Activated CD8-positive, alpha-beta T cell treated with anti-CD3 and anti-CD28 coated beads for 36 hours (primary cell): Measurements from ENCODE around the gene GADD45B. TPM values are rescaled to one million over a fixed set of nuclear protein-coding genes. Genes with fewer than 3 reads are reported as not detected.

ENCODE experiments used
- ATAC-seq: fragments of 200-7000 bp; cut with Tn5 transposase; one replicate; pipeline ENCODE4 v1.10.0; 2021; ENCODE audit warnings: mild to moderate bottlenecking, moderate library complexity
- CTCF ChIA-PET: fragments of 350-600 bp; sonication (Branson Sonifier 250); formaldehyde crosslinking; loops from one replicate; lab custom pipeline; 2021; ENCODE audit warnings: antibody characterized with exemption; lab: Charles Lee
- POLR2A ChIA-PET: fragments of 350-600 bp; sonication (Branson Sonifier 250); formaldehyde crosslinking; loops from one replicate; lab custom pipeline; 2021; ENCODE audit warnings: antibody characterized with exemption; lab: Charles Lee
- DNase-seq: peaks from one replicate; pipeline ENCODE4 v3.0.0-alpha.2; 2020
- H3K27ac Mint-ChIP-seq: one replicate; pipeline ENCODE4 v1.8.0; 2021; ENCODE audit warnings: mild to moderate bottlenecking, mixed read lengths
- H3K27me3 Mint-ChIP-seq: one replicate; pipeline ENCODE4 v1.8.0; 2021; ENCODE audit warnings: mixed read lengths
- H3K36me3 Mint-ChIP-seq: one replicate; pipeline ENCODE4 v1.8.0; 2021; ENCODE audit warnings: low read depth, mixed read lengths
- H3K4me1 Mint-ChIP-seq: one replicate; pipeline ENCODE4 v1.8.0; 2021; ENCODE audit warnings: low read depth, mixed read lengths
- H3K4me3 Mint-ChIP-seq: one replicate; pipeline ENCODE4 v1.8.0; 2021; ENCODE audit warnings: mild to moderate bottlenecking, moderate library complexity, mixed read lengths
- H3K9me3 Mint-ChIP-seq: one replicate; pipeline ENCODE4 v1.8.0; 2021; ENCODE audit warnings: mixed read lengths
- CTCF ChIP-seq: fragments of 200-600 bp; IDR thresholded peaks from one replicate; pipeline ENCODE4 v1.8.0; 2022; ENCODE audit warnings: antibody characterized with exemption, mild to moderate bottlenecking
- intact Hi-C: fragments of 100-400 bp; cut with micrococcal nuclease; formaldehyde crosslinking; loops from one replicate; pipeline ENCODE4 v1.10.0; 2022
- total RNA-seq, 2 experiments: library from RNA; stranded (reverse); gene quantifications; one replicate each; pipeline ENCODE4 v1.2.3, GENCODE V29; 2021

The GADD45B gene
- total RNA-seq, 2 experiments from 2014 or later: 98.3 to 102 TPM

DNA sequence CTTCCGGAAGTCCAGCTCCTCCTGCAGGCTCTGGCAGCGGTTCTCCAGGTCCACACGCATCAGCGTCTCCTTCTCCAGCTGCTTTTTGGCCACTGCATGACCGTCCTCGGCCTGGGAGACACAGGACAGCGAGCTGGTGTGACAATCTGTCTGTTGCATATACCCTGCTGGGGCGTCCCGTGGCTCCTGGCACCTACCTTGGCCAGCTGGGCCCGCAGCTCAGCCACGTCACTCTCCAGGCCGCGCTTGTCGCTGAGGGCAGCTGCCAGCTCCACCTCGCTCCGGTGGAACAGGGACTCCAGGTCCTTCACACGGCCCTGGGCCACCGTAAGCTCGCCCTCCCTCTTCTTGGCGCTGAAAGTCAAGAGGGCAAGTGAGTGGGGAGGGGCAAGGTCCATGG lies 37.7 kb upstream of the GADD45B start:
- Mint-ChIP-seq H3K4me1 (no peaks in the 10 kb centered on the region), H3K27ac (no peak overlapping the region), H3K9me3 (no peaks in the 10 kb centered on the region), H3K27me3 (no peaks in the 10 kb centered on the region), H3K36me3 (peaks cover 20% of the 10 kb centered on the region), H3K4me3 (no peak overlapping the region)
- ATAC-seq (no peak), DNase-seq (no peak)
- POLR2A ChIA-PET: interaction anchor here (1.8 to 4.6 kb wide), 2 partner anchors 11 to 18 kb away, joined by 10 to 31 read pairs; partner anchors contain the start of genes LMNB2 and TIMM13
- intact Hi-C loops: no loop called here
- TF ChIP-seq CTCF: no peak
- CTCF ChIA-PET: no interaction called here

GRCh38 chr19:2440515-2440914 lies 35.4 kb upstream of the GADD45B start:
- no peaks in the 10 kb centered on the region for H3K4me1 Mint-ChIP-seq
- H3K4me3 Mint-ChIP-seq: no peak overlapping the region
- no peak for TF ChIP-seq CTCF
- peaks cover 21% of the 10 kb centered on the region for H3K36me3 Mint-ChIP-seq
- intact Hi-C loops: no loop called here
- ChIA-PET POLR2A (interaction anchor here (0.5 to 4.6 kb wide), 2 partner anchors 14 to 540 kb away, joined by 3 to 31 read pairs; partner anchors contain the start of gene TIMM13), CTCF (no interaction called here)
- H3K27me3 Mint-ChIP-seq: no peaks in the 10 kb centered on the region
- ATAC-seq: no peak
- H3K27ac Mint-ChIP-seq: no peak overlapping the region
- H3K9me3 Mint-ChIP-seq: no peaks in the 10 kb centered on the region
- no peak for DNase-seq

DNA sequence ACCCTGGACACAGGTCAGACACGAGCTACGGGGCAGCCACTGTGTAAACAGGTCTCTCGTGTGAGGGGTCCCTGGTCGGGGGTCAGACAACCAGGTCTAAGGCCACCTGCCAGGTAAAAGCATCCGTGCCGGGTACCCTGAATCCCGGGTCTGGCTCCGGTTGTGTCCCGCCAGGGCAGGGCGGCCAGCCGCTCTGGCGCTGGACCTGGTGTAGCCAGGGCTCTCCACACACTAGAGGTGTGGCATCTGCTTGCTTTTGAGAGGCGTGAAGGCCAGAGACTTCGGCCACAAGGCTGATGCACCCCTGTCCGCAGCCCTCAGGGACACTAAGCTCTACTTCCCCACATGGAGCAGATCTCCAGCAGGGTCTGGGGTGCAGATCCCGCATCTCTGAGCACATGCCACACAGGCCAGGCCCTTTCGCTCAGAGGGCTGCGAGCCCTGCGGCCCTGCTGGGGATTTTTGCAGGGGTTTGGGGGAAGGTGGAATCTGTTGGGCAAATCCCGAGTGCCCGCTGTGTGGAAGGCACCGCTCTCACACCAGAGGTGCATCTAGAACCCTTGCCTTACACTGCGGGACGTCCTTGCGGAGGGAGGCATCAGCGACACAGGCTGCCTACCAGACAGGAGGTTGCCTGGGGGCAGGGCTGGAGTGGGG lies 34.7 kb upstream of the GADD45B start:
- H3K4me3 Mint-ChIP-seq: no peak overlapping the region
- CTCF ChIA-PET: no interaction called here
- no peaks in the 10 kb centered on the region for H3K9me3 Mint-ChIP-seq
- ATAC-seq: no peak
- POLR2A ChIA-PET: interaction anchor here (0.5 to 4.6 kb wide), 3 partner anchors 9 to 540 kb away, joined by 3 to 31 read pairs (median 3); partner anchors contain the start of gene TIMM13
- H3K27me3 Mint-ChIP-seq: no peaks in the 10 kb centered on the region
- intact Hi-C loops: no loop called here
- DNase-seq: no peak
- peaks cover under 1% of the 10 kb centered on the region for H3K4me1 Mint-ChIP-seq
- no peak for TF ChIP-seq CTCF
- H3K27ac Mint-ChIP-seq: no peak overlapping the region
- H3K36me3 Mint-ChIP-seq: peaks cover 19% of the 10 kb centered on the region

DNA sequence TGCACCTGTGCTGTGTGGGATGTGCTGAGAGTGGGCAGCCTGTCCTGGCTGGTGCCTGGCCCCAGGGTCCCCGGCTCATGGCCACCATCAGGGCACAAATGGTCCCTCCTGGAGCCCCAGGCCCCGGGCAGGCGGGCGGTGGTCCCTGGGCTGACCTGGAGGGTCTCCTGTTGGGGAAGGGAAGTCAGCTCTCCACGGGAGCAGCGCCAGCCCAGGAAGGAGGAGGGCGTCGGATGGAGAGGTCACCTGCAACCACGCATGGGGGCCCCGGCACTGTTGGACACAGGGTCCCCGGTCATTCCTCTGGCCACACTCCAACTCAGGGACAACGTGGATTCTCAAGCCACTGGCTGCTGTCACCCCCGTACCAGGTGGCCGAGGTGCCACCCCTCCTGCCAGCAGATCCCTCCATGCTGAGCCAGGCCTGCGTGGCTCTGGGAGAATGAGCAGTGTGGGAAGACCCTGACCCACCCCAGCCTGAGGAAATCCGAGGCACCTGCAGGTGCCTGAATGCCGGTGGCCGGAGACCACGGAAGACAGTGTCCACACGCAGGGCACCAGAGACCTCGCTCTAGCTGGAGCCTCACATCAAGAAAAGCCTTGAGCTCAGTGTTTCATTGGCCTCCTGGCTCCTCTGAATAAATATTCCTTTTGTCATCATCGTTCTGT lies 32.7 kb upstream of the GADD45B start:
- ATAC-seq (no peak), DNase-seq (no peak)
- intact Hi-C loops: no loop called here
- CTCF ChIA-PET: no interaction called here
- no peak overlapping the region for H3K27ac Mint-ChIP-seq
- H3K36me3 Mint-ChIP-seq: peaks cover 22% of the 10 kb centered on the region
- no peaks in the 10 kb centered on the region for H3K27me3 Mint-ChIP-seq
- no peak for TF ChIP-seq CTCF
- H3K9me3 Mint-ChIP-seq: no peaks in the 10 kb centered on the region
- POLR2A ChIA-PET: interaction anchor here (1.0 to 1.7 kb wide), 4 partner anchors 13 to 15 kb away, joined by 3 to 6 read pairs (median 3); partner anchors contain the start of gene TIMM13
- no peak overlapping the region for H3K4me3 Mint-ChIP-seq
- H3K4me1 Mint-ChIP-seq: peaks cover 17% of the 10 kb centered on the region

- intact Hi-C loops: no loop called here
- H3K27ac Mint-ChIP-seq: no peak overlapping the region
- H3K4me3 Mint-ChIP-seq: no peak overlapping the region
- DNase-seq: no peak
- peaks cover 23% of the 10 kb centered on the region for H3K36me3 Mint-ChIP-seq
- no peaks in the 10 kb centered on the region for H3K27me3 Mint-ChIP-seq
- CTCF ChIA-PET: no interaction called here
- peaks cover 19% of the 10 kb centered on the region for H3K4me1 Mint-ChIP-seq
- no peak for TF ChIP-seq CTCF
- ATAC-seq: no peak
- H3K9me3 Mint-ChIP-seq: no peaks in the 10 kb centered on the region
- POLR2A ChIA-PET: interaction anchor here (1.2 to 1.7 kb wide), 4 partner anchors 10 to 16 kb away, joined by 3 to 6 read pairs (median 4); partner anchors contain the start of gene TIMM13
Measured at GRCh38 chr19:2443785-2444182, 32.1 kb upstream of the GADD45B start.
